Iris pigment epithelial cell (primary cell): ENCODE results near the gene FLT4.
"Not testable (repeated sequence)": the region's sequence is repeated elsewhere in the genome, so short reads cannot be mapped to it uniquely, and the experiment has no call there.

Experiments
- DNase-seq: peaks from one replicate; pipeline ENCODE4 v3.0.0-alpha.2; 2011; ENCODE audit warnings: low read depth

Gene FLT4

GRCh38 chr5:180649297-180650039 lies at the start of gene FLT4:
FLT4 (minus strand) TSS chr5:180649600; CDS start chr5:180649545, 55 bp downstream.
- DNase-seq = no peak

GRCh38 chr5:180699042-180699441 lies 49.6 kb upstream of the FLT4 start:
- DNase-seq = no peak

- no peak for DNase-seq
Measured at GRCh38 chr5:180696116-180696515, 46.7 kb upstream of the FLT4 start.

- no peak for DNase-seq
Measured at GRCh38 chr5:180692429-180692828, 43.0 kb upstream of the FLT4 start.

GRCh38 chr5:180691046-180691445 lies 41.6 kb upstream of the FLT4 start:
- no peak for DNase-seq

- no peak for DNase-seq
Measured at GRCh38 chr5:180690562-180690961, 41.2 kb upstream of the FLT4 start.

- no peak for DNase-seq
Measured at GRCh38 chr5:180689775-180690174, 40.4 kb upstream of the FLT4 start.

- no peak for DNase-seq
Measured at GRCh38 chr5:180689071-180689694, 39.8 kb upstream of the FLT4 start.

- no peak for DNase-seq
Measured at GRCh38 chr5:180688330-180689070, 39.1 kb upstream of the FLT4 start.

- not testable (repeated sequence) for DNase-seq
Measured at GRCh38 chr5:180686799-180687198, 37.4 kb upstream of the FLT4 start.

- DNase-seq = no peak
Measured at GRCh38 chr5:180684623-180685161, 35.3 kb upstream of the FLT4 start.

- no peak for DNase-seq
Measured at GRCh38 chr5:180683220-180683922, 34.0 kb upstream of the FLT4 start.

GRCh38 chr5:180682560-180682959 lies 33.2 kb upstream of the FLT4 start:
- no peak for DNase-seq

- DNase-seq = not testable (repeated sequence)
Measured at GRCh38 chr5:180682008-180682407, 32.6 kb upstream of the FLT4 start.

GRCh38 chr5:180678319-180678718 lies 28.9 kb upstream of the FLT4 start:
- not testable (repeated sequence) for DNase-seq

- DNase-seq = no peak
Measured at GRCh38 chr5:180675036-180675635, 25.7 kb upstream of the FLT4 start.

GRCh38 chr5:180674090-180674475 lies 24.7 kb upstream of the FLT4 start:
- DNase-seq = not testable (repeated sequence)

GRCh38 chr5:180673371-180674089 lies 24.1 kb upstream of the FLT4 start:
- DNase-seq = no peak

GRCh38 chr5:180671958-180672524 lies 22.6 kb upstream of the FLT4 start:
- not testable (repeated sequence) for DNase-seq

- DNase-seq = peak; percentile 40
Measured at GRCh38 chr5:180670586-180671359, 21.4 kb upstream of the FLT4 start.
